Measurements from ENCODE around the gene PRKAB1.
"Not testable (repeated sequence)": the region's sequence is repeated elsewhere in the genome, so short reads cannot be mapped to it uniquely, and the experiment has no call there.

PRKAB1 gene

GRCh38 chr12:119687406-119687805 lies 19.5 kb downstream of the PRKAB1 start:
- Mint-ChIP-seq H3K36me3 (peaks cover 3% of the 10 kb centered on the region), H3K4me3 (no peak overlapping the region), H3K27me3 (no peaks in the 10 kb centered on the region)

GRCh38 chr12:119687879-119688278 lies 19.9 kb downstream of the PRKAB1 start:
- H3K4me1 Mint-ChIP-seq, result peaks cover 1% of the 10 kb centered on the region
- peaks cover 3% of the 10 kb centered on the region for H3K36me3 Mint-ChIP-seq
- no peak overlapping the region for H3K27ac Mint-ChIP-seq
- H3K4me3 Mint-ChIP-seq, result no peak overlapping the region
- no peaks in the 10 kb centered on the region for H3K9me3 Mint-ChIP-seq
- no peaks in the 10 kb centered on the region for H3K27me3 Mint-ChIP-seq

More at GRCh38 chr12:119687406-119687805, 19.5 kb downstream of the PRKAB1 start:
- Mint-ChIP-seq H3K9me3 (no peaks in the 10 kb centered on the region), H3K4me1 (peaks cover 6% of the 10 kb centered on the region), H3K27ac (no peak overlapping the region)

DNA sequence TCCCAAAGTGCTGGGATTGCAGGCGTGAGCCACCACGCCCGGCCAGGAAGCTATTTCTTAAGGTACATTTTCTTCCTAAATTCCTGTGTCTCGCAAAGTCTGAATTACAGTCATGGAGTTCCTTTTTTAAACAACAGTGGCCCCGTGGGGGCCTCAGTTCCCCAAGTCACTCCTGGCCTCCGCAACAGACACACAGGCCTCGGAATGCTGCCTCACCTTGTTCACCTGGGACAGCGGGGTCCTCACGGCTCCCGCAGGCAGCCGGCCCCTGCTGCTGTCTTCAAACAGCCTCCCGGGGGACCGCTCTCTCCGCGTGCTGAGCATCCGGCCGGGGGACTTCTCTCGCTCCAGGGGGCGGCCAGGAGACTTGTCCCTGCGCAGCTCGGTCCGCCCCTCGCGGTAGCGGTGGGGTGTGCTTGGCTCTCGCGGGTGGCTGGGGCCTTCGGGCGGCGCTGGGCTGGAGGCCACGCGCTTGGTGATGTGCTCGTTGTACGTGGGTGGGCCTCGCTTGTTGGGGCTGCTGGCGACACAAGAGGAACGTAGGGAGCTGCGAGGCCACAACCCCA lies 22.1 kb downstream of the PRKAB1 start:
- Mint-ChIP-seq H3K4me3 (no peak overlapping the region), H3K27me3 (no peaks in the 10 kb centered on the region), H3K36me3 (no peaks in the 10 kb centered on the region), H3K4me1 (no peaks in the 10 kb centered on the region), H3K27ac (no peak overlapping the region), H3K9me3 (no peaks in the 10 kb centered on the region)

- H3K36me3 Mint-ChIP-seq, result no peaks in the 10 kb centered on the region
Measured at GRCh38 chr12:119691202-119691810, 23.4 kb downstream of the PRKAB1 start.

DNA sequence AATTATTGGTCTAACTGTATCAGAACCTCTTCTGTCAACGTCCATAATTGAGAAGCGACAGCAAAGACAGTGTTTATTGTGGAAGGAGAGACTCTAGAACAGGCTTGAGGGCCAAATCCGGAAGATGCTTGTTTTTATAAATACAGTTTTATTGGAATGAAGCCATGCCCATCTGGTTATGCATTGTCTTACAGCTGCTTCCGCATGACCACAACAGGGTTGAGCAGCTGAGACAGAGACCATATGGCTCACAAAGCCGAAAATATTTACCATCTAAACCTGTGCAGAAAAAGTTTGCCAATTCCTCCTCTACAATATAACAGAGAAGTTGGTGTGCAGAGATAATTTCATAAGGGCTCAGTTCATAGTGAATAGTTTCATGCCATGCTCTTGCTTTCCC lies 24.5 kb downstream of the PRKAB1 start:
- H3K4me1 Mint-ChIP-seq, result no peaks in the 10 kb centered on the region
- no peak overlapping the region for H3K4me3 Mint-ChIP-seq
- no peaks in the 10 kb centered on the region for H3K9me3 Mint-ChIP-seq
- no peak overlapping the region for H3K27ac Mint-ChIP-seq
- H3K27me3 Mint-ChIP-seq, result no peaks in the 10 kb centered on the region
- no peaks in the 10 kb centered on the region for H3K36me3 Mint-ChIP-seq

More at GRCh38 chr12:119691202-119691810, 23.4 kb downstream of the PRKAB1 start:
- no peak overlapping the region for H3K27ac Mint-ChIP-seq
- H3K27me3 Mint-ChIP-seq, result no peaks in the 10 kb centered on the region
- H3K4me1 Mint-ChIP-seq, result no peaks in the 10 kb centered on the region
- H3K9me3 Mint-ChIP-seq, result no peaks in the 10 kb centered on the region
- H3K4me3 Mint-ChIP-seq, result no peak overlapping the region

GRCh38 chr12:119692997-119693396 lies 25.1 kb downstream of the PRKAB1 start:
- H3K27ac Mint-ChIP-seq, result no peak overlapping the region

DNA sequence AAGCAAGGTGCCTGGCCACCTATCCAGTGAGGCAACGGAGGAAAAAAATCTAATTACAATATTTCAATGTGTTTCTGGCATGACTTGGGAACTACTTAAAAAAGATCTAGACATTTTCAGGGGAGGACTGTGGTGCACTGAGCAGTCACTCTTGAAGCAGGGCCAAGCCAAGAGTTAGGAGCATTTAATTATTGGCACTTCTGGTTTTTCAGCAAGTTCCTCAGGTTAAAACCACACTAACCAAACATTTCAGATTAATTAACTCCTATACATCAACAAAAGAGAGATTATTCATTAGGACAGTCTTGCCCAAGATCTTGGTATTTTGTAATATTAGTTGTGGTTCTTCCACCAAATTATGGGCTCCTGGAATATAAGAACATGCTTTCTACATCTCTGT lies 25.6 kb downstream of the PRKAB1 start:
- Mint-ChIP-seq H3K36me3 (no peaks in the 10 kb centered on the region), H3K9me3 (no peaks in the 10 kb centered on the region), H3K27ac (no peak overlapping the region), H3K27me3 (no peaks in the 10 kb centered on the region), H3K4me3 (no peak overlapping the region), H3K4me1 (no peaks in the 10 kb centered on the region)

More at GRCh38 chr12:119692997-119693396, 25.1 kb downstream of the PRKAB1 start:
- Mint-ChIP-seq H3K36me3 (no peaks in the 10 kb centered on the region), H3K4me1 (no peaks in the 10 kb centered on the region), H3K9me3 (no peaks in the 10 kb centered on the region), H3K4me3 (no peak overlapping the region), H3K27me3 (no peaks in the 10 kb centered on the region)

GRCh38 chr12:119694111-119694510 lies 26.2 kb downstream of the PRKAB1 start:
- H3K4me3 Mint-ChIP-seq, result no peak overlapping the region
- no peaks in the 10 kb centered on the region for H3K27me3 Mint-ChIP-seq
- no peaks in the 10 kb centered on the region for H3K9me3 Mint-ChIP-seq
- H3K4me1 Mint-ChIP-seq, result no peaks in the 10 kb centered on the region
- no peak overlapping the region for H3K27ac Mint-ChIP-seq
- no peaks in the 10 kb centered on the region for H3K36me3 Mint-ChIP-seq

DNA sequence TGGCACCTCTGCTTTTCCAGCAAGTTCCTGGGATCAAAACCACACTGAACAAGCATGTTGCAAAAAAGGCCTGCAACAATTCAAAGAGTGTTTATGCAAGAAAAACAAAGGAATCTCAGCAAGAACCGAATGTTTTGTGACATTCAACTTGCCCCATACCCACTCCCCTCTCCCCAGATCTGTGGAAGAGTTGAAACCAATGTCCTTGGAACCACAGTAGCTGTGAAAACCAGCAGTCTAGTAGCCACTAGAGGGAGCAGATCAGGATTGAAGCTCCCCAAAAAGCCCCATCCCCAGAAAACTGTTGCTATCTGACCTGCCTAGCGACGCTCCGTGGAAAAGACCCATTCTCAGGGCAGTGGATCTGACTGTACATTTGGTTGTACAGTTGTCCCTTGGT lies 27.1 kb downstream of the PRKAB1 start:
- Mint-ChIP-seq H3K4me3 (no peak overlapping the region), H3K27ac (no peak overlapping the region), H3K9me3 (no peaks in the 10 kb centered on the region), H3K27me3 (no peaks in the 10 kb centered on the region), H3K4me1 (no peaks in the 10 kb centered on the region), H3K36me3 (no peaks in the 10 kb centered on the region)

DNA sequence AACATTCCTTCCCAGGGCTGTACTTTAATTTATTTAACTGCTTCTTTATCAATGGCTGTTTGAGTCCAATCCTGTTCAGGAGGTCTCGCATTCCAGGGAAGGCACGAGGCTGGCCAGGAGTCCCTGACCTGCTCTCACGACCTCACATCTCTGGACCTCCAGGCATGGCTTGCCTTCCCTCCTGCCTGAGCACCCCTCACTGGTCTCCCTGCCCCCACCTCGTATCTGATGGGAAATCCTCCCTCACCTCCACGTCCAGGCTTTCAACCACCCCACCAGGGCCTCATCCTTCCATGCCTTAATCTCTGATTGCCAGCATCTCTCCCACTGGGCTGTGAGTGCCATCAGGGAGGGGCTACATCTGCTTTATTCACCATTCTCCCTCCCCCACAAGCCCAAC lies 29.0 kb downstream of the PRKAB1 start:
- no peaks in the 10 kb centered on the region for H3K4me1 Mint-ChIP-seq
- no peaks in the 10 kb centered on the region for H3K9me3 Mint-ChIP-seq
- H3K4me3 Mint-ChIP-seq, result no peak overlapping the region
- no peaks in the 10 kb centered on the region for H3K36me3 Mint-ChIP-seq
- H3K27ac Mint-ChIP-seq, result no peak overlapping the region
- H3K27me3 Mint-ChIP-seq, result no peaks in the 10 kb centered on the region

GRCh38 chr12:119699199-119699760 lies 31.3 kb downstream of the PRKAB1 start:
- Mint-ChIP-seq H3K36me3 (no peaks in the 10 kb centered on the region), H3K27me3 (no peaks in the 10 kb centered on the region), H3K9me3 (no peaks in the 10 kb centered on the region), H3K4me3 (no peak overlapping the region), H3K4me1 (no peaks in the 10 kb centered on the region), H3K27ac (no peak overlapping the region)

DNA sequence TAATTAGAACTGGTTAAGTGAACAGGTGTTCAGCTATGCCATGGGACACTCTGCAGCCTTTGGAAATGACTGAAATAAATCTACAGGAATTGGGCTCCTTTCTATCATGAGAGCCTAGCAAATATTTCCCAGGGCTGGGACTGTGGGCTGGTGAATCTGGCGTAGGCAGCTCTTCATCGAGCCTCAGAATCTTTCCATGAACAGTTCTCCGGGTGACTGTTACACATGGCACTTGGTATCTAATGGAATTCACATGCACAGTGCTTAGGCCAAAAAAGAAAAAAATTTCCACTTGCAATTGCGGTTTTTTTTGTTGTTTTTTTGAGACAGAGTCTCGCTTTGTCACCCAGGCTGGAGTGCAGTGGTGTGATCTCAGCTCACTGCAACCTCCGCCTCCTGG lies 32.1 kb downstream of the PRKAB1 start:
- Mint-ChIP-seq H3K4me1 (no peaks in the 10 kb centered on the region), H3K4me3 (no peak overlapping the region), H3K27ac (no peak overlapping the region), H3K9me3 (no peaks in the 10 kb centered on the region), H3K36me3 (no peaks in the 10 kb centered on the region), H3K27me3 (no peaks in the 10 kb centered on the region)

DNA sequence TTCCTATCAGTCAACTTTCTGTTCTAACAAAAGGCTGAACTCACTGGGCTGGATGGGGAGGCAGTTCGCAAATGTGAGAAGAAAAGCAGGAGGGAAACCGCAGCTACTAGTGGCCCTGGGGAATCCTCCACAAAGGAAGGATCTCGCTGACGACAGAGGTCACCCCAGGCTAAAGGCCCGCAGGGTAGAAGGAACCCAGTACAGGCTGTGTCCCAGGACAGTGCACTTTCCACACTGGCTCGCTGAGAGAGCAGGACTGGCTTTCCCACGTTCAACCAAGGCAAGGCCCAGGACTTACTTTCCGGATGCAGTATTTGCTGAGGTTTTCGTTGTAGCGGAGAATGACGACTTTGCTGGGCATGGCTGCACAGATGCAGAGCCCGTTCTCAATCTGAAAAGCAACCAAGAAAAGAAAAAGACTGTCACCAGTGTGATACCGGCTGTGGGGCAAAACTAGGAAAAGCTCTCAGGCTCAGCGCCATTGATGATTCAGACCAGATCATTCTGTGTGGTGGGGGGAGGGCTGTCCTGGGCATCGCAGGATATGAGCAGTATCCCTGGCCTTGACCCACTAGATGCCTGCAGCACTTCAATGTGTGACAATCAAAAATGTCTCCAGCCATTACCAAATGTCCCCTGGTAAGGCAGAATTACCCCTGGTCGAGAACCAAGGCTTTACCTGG lies 36.3 kb downstream of the PRKAB1 start:
- Mint-ChIP-seq H3K4me1 (no peaks in the 10 kb centered on the region), H3K36me3 (peaks cover 2% of the 10 kb centered on the region), H3K27ac (no peak overlapping the region), H3K4me3 (no peak overlapping the region), H3K27me3 (no peaks in the 10 kb centered on the region), H3K9me3 (no peaks in the 10 kb centered on the region)

DNA sequence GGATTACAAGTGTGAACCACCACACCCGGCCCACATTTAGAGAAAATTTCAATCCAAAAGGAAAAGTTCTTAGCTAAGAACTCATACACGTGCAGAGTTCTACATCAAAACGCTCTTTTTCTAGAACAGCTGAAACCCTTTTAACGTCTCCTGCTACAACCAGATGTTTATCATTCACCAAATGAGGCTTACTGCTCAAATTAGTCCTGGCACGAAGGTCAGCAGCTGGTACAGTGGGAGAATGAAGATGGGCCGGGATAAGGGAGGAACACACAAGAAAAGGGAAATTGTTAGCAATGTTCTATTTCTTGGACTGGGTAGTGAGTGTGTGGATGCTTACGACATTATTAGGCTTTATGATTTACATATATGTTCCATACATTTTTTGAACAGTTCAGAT lies 37.2 kb downstream of the PRKAB1 start:
- Mint-ChIP-seq H3K4me3 (no peak overlapping the region), H3K27ac (no peak overlapping the region), H3K4me1 (no peaks in the 10 kb centered on the region), H3K36me3 (peaks cover 2% of the 10 kb centered on the region), H3K27me3 (no peaks in the 10 kb centered on the region), H3K9me3 (no peaks in the 10 kb centered on the region)

GRCh38 chr12:119706427-119706826 lies 38.5 kb downstream of the PRKAB1 start:
- not testable (repeated sequence) for H3K9me3 Mint-ChIP-seq, H3K36me3 Mint-ChIP-seq, H3K4me1 Mint-ChIP-seq, H3K27ac Mint-ChIP-seq, H3K27me3 Mint-ChIP-seq, H3K4me3 Mint-ChIP-seq

- H3K36me3 Mint-ChIP-seq, result peaks cover 4% of the 10 kb centered on the region
- H3K9me3 Mint-ChIP-seq, result no peaks in the 10 kb centered on the region
- H3K4me3 Mint-ChIP-seq, result no peak overlapping the region
- H3K27me3 Mint-ChIP-seq, result no peaks in the 10 kb centered on the region
- H3K27ac Mint-ChIP-seq, result no peak overlapping the region
- no peaks in the 10 kb centered on the region for H3K4me1 Mint-ChIP-seq
Measured at GRCh38 chr12:119710374-119710964, 42.5 kb downstream of the PRKAB1 start.
